RWPE2 (cell line): ENCODE data around the gene CGN.

Experiments
- ATAC-seq: fragments of 200-7000 bp; cut with Tn5 transposase; 3 replicates; pipeline ENCODE4 v1.9.1; 2021; ENCODE audit warnings: low read depth
- DNase-seq: peaks from one replicate; pipeline ENCODE4 v3.0.0-alpha.2; 2020; ENCODE audit warnings: low spot score
- H3K27ac ChIP-seq: fragments of 450-650 bp; 2 replicates; pipeline ENCODE4 v1.5.1; 2017; ENCODE audit warnings: mild to moderate bottlenecking; ENCODE audit not compliant: poor library complexity, severe bottlenecking
- H3K27me3 ChIP-seq: fragments of 250-450 bp; sonication (Bioruptor Pico); 2 replicates; pipeline ENCODE4 v1.5.1; 2021; ENCODE audit warnings: mild to moderate bottlenecking, moderate library complexity; ENCODE audit not compliant: insufficient read depth, poor library complexity, severe bottlenecking
- H3K36me3 ChIP-seq: fragments of 250-450 bp; sonication (Bioruptor Pico); 2 replicates; pipeline ENCODE4 v1.5.1; 2020; ENCODE audit warnings: low read depth, mild to moderate bottlenecking, moderate library complexity
- H3K4me1 ChIP-seq: fragments of 250-450 bp; sonication (Bioruptor Pico); 2 replicates; pipeline ENCODE4 v1.5.1; 2021; ENCODE audit warnings: mild to moderate bottlenecking, moderate library complexity; ENCODE audit not compliant: insufficient read depth, poor library complexity, severe bottlenecking
- H3K4me3 ChIP-seq: fragments of 250-450 bp; sonication (Bioruptor Pico); 2 replicates; pipeline ENCODE4 v1.5.1; 2021; ENCODE audit warnings: mild to moderate bottlenecking, moderate library complexity; ENCODE audit not compliant: severe bottlenecking
- H3K9me3 ChIP-seq: fragments of 250-450 bp; sonication (Bioruptor Pico); 2 replicates; pipeline ENCODE4 v1.5.1; 2021; ENCODE audit warnings: mild to moderate bottlenecking, moderate library complexity; ENCODE audit not compliant: severe bottlenecking
- CTCF ChIP-seq: fragments of 450-650 bp; IDR thresholded peaks from one replicate; pipeline ENCODE4 v1.5.1; 2017; ENCODE audit warnings: mild to moderate bottlenecking, moderate library complexity; ENCODE audit not compliant: poor library complexity, severe bottlenecking

The CGN gene

GRCh38 chr1:151510957-151511635, at the start of gene CGN:
Gene CGN, plus strand, starts transcription at chr1:151511387. Its CDS starts 7,133 bp downstream, at chr1:151518520.
- H3K4me3 ChIP-seq: peak within 1 kb of the TSS; percentile 40
- peaks cover 39% of the 10 kb centered on the region for H3K4me1 ChIP-seq
- no peaks in the 10 kb centered on the region for H3K36me3 ChIP-seq
- ATAC-seq: peak; percentile 72
- TF ChIP-seq CTCF: no peak
- H3K27ac ChIP-seq: peak within 1 kb of the TSS; percentile 97
- H3K9me3 ChIP-seq: no peaks in the 10 kb centered on the region
- H3K27me3 ChIP-seq: no peaks in the 10 kb centered on the region
- peak; percentile 90 for DNase-seq

GRCh38 chr1:151461694-151462093, 49.5 kb upstream of the CGN start:
- Histone ChIP-seq H3K4me1 (peaks cover 5% of the 10 kb centered on the region), H3K27me3 (no peaks in the 10 kb centered on the region), H3K36me3 (no peaks in the 10 kb centered on the region), H3K4me3 (no peak overlapping the region), H3K27ac (no peak overlapping the region), H3K9me3 (no peaks in the 10 kb centered on the region)
- DNase-seq: no peak
- ATAC-seq: no peak
- TF ChIP-seq CTCF: no peak

GRCh38 chr1:151465026-151465425, 46.2 kb upstream of the CGN start:
- ATAC-seq: no peak
- no peak for DNase-seq
- Histone ChIP-seq H3K4me3 (no peak overlapping the region), H3K9me3 (no peaks in the 10 kb centered on the region), H3K27ac (no peak overlapping the region), H3K36me3 (no peaks in the 10 kb centered on the region), H3K27me3 (no peaks in the 10 kb centered on the region), H3K4me1 (no peaks in the 10 kb centered on the region)
- no peak for TF ChIP-seq CTCF

GRCh38 chr1:151472856-151473731, 38.1 kb upstream of the CGN start:
- ATAC-seq (no peak), DNase-seq (no peak)
- TF ChIP-seq CTCF: no peak
- Histone ChIP-seq H3K4me3 (peak overlapping the region; percentile 10), H3K9me3 (no peaks in the 10 kb centered on the region), H3K27ac (no peak overlapping the region), H3K4me1 (no peaks in the 10 kb centered on the region), H3K36me3 (no peaks in the 10 kb centered on the region), H3K27me3 (no peaks in the 10 kb centered on the region)
